Measurements from ENCODE around the gene POU2F1.

POU2F1 gene

GRCh38 chr1:167431909-167432650 lies 211.4 kb downstream of the POU2F1 start:
- DNase-seq (ENCODE audit: low read depth) = no peak
- H3K4me3 ChIP-seq (ENCODE audit: low read depth, low read length) = no peak overlapping the region
- TF ChIP-seq, protein P1, sequence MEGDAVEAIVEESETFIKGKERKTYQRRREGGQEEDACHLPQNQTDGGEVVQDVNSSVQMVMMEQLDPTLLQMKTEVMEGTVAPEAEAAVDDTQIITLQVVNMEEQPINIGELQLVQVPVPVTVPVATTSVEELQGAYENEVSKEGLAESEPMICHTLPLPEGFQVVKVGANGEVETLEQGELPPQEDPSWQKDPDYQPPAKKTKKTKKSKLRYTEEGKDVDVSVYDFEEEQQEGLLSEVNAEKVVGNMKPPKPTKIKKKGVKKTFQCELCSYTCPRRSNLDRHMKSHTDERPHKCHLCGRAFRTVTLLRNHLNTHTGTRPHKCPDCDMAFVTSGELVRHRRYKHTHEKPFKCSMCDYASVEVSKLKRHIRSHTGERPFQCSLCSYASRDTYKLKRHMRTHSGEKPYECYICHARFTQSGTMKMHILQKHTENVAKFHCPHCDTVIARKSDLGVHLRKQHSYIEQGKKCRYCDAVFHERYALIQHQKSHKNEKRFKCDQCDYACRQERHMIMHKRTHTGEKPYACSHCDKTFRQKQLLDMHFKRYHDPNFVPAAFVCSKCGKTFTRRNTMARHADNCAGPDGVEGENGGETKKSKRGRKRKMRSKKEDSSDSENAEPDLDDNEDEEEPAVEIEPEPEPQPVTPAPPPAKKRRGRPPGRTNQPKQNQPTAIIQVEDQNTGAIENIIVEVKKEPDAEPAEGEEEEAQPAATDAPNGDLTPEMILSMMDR (IDR thresholded peaks at IDR 0.05; ENCODE audit: control insufficient read depth, extremely low read depth, insufficient read depth) = no peak

GRCh38 chr1:167432780-167433179 lies 212.1 kb downstream of the POU2F1 start:
- TF ChIP-seq, protein P1 (IDR thresholded peaks at IDR 0.05; ENCODE audit: control insufficient read depth, extremely low read depth, insufficient read depth) = no peak

DNA sequence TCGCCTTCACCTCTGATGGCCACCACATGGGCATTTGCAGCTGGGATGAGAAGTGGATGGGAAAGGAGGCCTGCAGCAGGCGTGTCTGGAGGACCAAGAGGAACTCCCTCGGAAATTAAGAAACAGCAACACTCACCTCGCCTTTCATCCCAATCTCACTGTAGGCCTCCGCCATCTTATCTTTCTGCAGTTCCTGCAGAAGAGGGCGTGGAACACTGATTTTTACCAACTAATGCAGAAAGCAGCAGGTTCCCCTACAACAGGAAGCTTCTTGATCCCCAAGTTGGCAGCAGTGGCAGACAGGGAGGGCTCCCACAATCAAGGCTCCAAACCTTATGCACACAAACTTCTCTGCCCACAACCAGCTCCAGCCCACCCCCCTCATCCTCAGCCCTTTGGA lies 213.2 kb downstream of the POU2F1 start:
- TF ChIP-seq, protein P1 (IDR thresholded peaks at IDR 0.05; ENCODE audit: control insufficient read depth, extremely low read depth, insufficient read depth) = no peak
- no peak for DNase-seq (ENCODE audit: low read depth)
- no peak overlapping the region for H3K4me3 ChIP-seq (ENCODE audit: low read depth, low read length)

More at GRCh38 chr1:167432780-167433179, 212.1 kb downstream of the POU2F1 start:
- H3K4me3 ChIP-seq (ENCODE audit: low read depth, low read length) = no peak overlapping the region
- no peak for DNase-seq (ENCODE audit: low read depth)

GRCh38 chr1:167434306-167434705 lies 213.6 kb downstream of the POU2F1 start:
- H3K4me3 ChIP-seq (ENCODE audit: low read depth, low read length) = no peak overlapping the region
- TF ChIP-seq, protein P1 (IDR thresholded peaks at IDR 0.05; ENCODE audit: control insufficient read depth, extremely low read depth, insufficient read depth) = no peak
- DNase-seq (ENCODE audit: low read depth) = no peak

GRCh38 chr1:167435484-167435883 lies 214.8 kb downstream of the POU2F1 start:
- no peak for DNase-seq (ENCODE audit: low read depth)
- no peak overlapping the region for H3K4me3 ChIP-seq (ENCODE audit: low read depth, low read length)
- TF ChIP-seq, protein P1 (IDR thresholded peaks at IDR 0.05; ENCODE audit: control insufficient read depth, extremely low read depth, insufficient read depth) = no peak

GRCh38 chr1:167438171-167439138 lies 217.8 kb downstream of the POU2F1 start:
- TF ChIP-seq, protein P1 (IDR thresholded peaks at IDR 0.05; ENCODE audit: control insufficient read depth, extremely low read depth, insufficient read depth) = no peak
- H3K4me3 ChIP-seq (ENCODE audit: low read depth, low read length) = no peak overlapping the region

More at GRCh38 chr1:167438171-167439138, 217.8 kb downstream of the POU2F1 start:
- no peak for DNase-seq (ENCODE audit: low read depth)
